Skeletal muscle cell (primary cell): Measurements from ENCODE around the gene LSS.

Experiments used
- DNase-seq: peaks from one replicate; pipeline ENCODE4 v3.0.0-alpha.2; 2010; ENCODE audit warnings: low read depth
- H3K4me3 ChIP-seq: 2 replicates; pipeline ENCODE4 v1.5.1; 2011; ENCODE audit warnings: low read depth, mild to moderate bottlenecking, control low read depth, low read length, moderate library complexity

LSS gene

GRCh38 chr21:46221664-46222435 is 6.7 kb downstream of the LSS start:
- no peak for DNase-seq
- H3K4me3 ChIP-seq: no peak overlapping the region

GRCh38 chr21:46220847-46221246 is 7.7 kb downstream of the LSS start:
- no peak for DNase-seq
- H3K4me3 ChIP-seq: no peak overlapping the region

GRCh38 chr21:46220275-46220810 is 8.2 kb downstream of the LSS start:
- DNase-seq: no peak
- no peak overlapping the region for H3K4me3 ChIP-seq

- H3K4me3 ChIP-seq: no peak overlapping the region
- DNase-seq: no peak
These were observed 8.9 kb downstream of the LSS start for GRCh38 chr21:46219591-46220239.

- no peak for DNase-seq
- no peak overlapping the region for H3K4me3 ChIP-seq
These were observed 9.5 kb downstream of the LSS start for GRCh38 chr21:46218906-46219590.

GRCh38 chr21:46217511-46218196 is 10.9 kb downstream of the LSS start:
- no peak for DNase-seq
- H3K4me3 ChIP-seq: no peak overlapping the region

- H3K4me3 ChIP-seq: no peak overlapping the region
- no peak for DNase-seq
These were observed 12.3 kb downstream of the LSS start for GRCh38 chr21:46216132-46216747.

- H3K4me3 ChIP-seq: no peak overlapping the region
- DNase-seq: no peak
These were observed 13.0 kb downstream of the LSS start for GRCh38 chr21:46215436-46216131.

- DNase-seq: no peak
- no peak overlapping the region for H3K4me3 ChIP-seq
These were observed 13.9 kb downstream of the LSS start for GRCh38 chr21:46214478-46215340.

GRCh38 chr21:46213620-46214286 is 14.8 kb downstream of the LSS start:
- no peak for DNase-seq
- H3K4me3 ChIP-seq: no peak overlapping the region

GRCh38 chr21:46212721-46213484 is 15.7 kb downstream of the LSS start:
- no peak for DNase-seq
- no peak overlapping the region for H3K4me3 ChIP-seq

- no peak for DNase-seq
- H3K4me3 ChIP-seq: no peak overlapping the region
These were observed 16.5 kb downstream of the LSS start for GRCh38 chr21:46211786-46212720.

- no peak for DNase-seq
- H3K4me3 ChIP-seq: no peak overlapping the region
These were observed 17.2 kb downstream of the LSS start for GRCh38 chr21:46211376-46211775.

GRCh38 chr21:46210378-46211136 is 18.0 kb downstream of the LSS start:
- no peak overlapping the region for H3K4me3 ChIP-seq
- DNase-seq: no peak
